Tibial nerve (tissue), 4 donors: ENCODE measurements around the gene ANXA2. TPM values are rescaled to one million over a fixed set of nuclear protein-coding genes. Genes with fewer than 3 reads are reported as not detected.

ENCODE experiments used
- DNase-seq, 2 donors: peaks; one replicate each; pipeline ENCODE4 v3.0.0-alpha.2; 2019; ENCODE audit warnings: low spot score in 2 of 2
- H3K27ac ChIP-seq, 4 donors: fragments of 200-600 bp; sonication (generic) in 3 of 4; one replicate each; pipeline ENCODE4 v1.5.1; 2017 to 2019; ENCODE audit warnings: mild to moderate bottlenecking in 1 of 4
- H3K27me3 ChIP-seq, 2 donors: fragments of 200-600 bp; sonication (generic) in 1 of 2; one replicate each; pipeline versions ENCODE4 v1.5.1 to v1.6.0; 2017 to 2019
- H3K36me3 ChIP-seq, 3 donors: fragments of 200-600 bp; sonication (generic); one replicate each; pipeline ENCODE4 v1.5.1; 2018 to 2019
- H3K4me1 ChIP-seq, 4 donors: fragments of 200-600 bp; sonication (generic) in 3 of 4; one replicate each; pipeline ENCODE4 v1.5.1; 2017 to 2019
- H3K4me3 ChIP-seq, 4 donors: fragments of 200-600 bp; sonication (generic) in 3 of 4; one replicate each; pipeline ENCODE4 v1.5.1; 2017 to 2019; ENCODE audit warnings: mild to moderate bottlenecking in 1 of 4, moderate library complexity in 1 of 4
- H3K9me3 ChIP-seq, 4 donors: fragments of 200-600 bp; sonication (generic) in 3 of 4; one replicate each; pipeline ENCODE4 v1.5.1; 2017 to 2019
- CTCF ChIP-seq, 5 experiments: fragments of 200-600 bp in 3 of 5; fragments of 450-650 bp in 2 of 5; sonication (generic) in 3 of 5; IDR thresholded peaks; one replicate each; pipeline ENCODE4 v1.5.1; 2016 to 2019; ENCODE audit warnings: antibody characterized with exemption in 5 of 5, mild to moderate bottlenecking in 3 of 5, moderate library complexity in 2 of 5
- EP300 ChIP-seq, 2 donors: sonication (generic); formaldehyde crosslinking; IDR thresholded peaks; one replicate each; pipeline ENCODE4 v1.6.1; 2017; ENCODE audit warnings: antibody characterized with exemption in 2 of 2, mild to moderate bottlenecking in 1 of 2
- POLR2A ChIP-seq, 2 donors: fragments of 450-650 bp; IDR thresholded peaks; one replicate each; pipeline ENCODE4 v1.6.1; 2017; ENCODE audit warnings: antibody characterized with exemption in 2 of 2, mild to moderate bottlenecking in 2 of 2, moderate library complexity in 2 of 2
- WGBS, 2 donors: methylation state at CpG; one replicate each; pipeline ENCODE4 v1.1.5; 2018; 5-methylcytosine and 5-hydroxymethylcytosine counted together
- total RNA-seq, 4 donors: library from RNA; depleted of rRNA; stranded (reverse); fragments of >200 nt; gene quantifications; one replicate each; pipeline ENCODE4 v1.1.0, GENCODE V29; 2016

ANXA2 gene
- total RNA-seq, 4 donors from 2014 or later: 747 to 1,181 (median 1,009) TPM

- no peaks in the 10 kb centered on the region for H3K27me3 ChIP-seq
- H3K4me1 ChIP-seq: peaks cover 5 to 74% (median 47%) of the 10 kb centered on the region in 4 donors
- WGBS, 2 donors: 10 to 11% methylated on average over 5 of the region's 5 CpGs
- no peak for DNase-seq
- peaks cover 0 to 6% (median 0%) of the 10 kb centered on the region in 3 donors for H3K36me3 ChIP-seq
- TF ChIP-seq CTCF (IDR thresholded peaks at IDR 0.05) (no peak), EP300 (IDR thresholded peaks at IDR 0.05) (no peak), POLR2A (IDR thresholded peaks at IDR 0.05) (no peak)
- H3K9me3 ChIP-seq: no peaks in the 10 kb centered on the region
- peak overlapping the region; percentile 86 to 100 (median 98) for H3K27ac ChIP-seq
- peak overlapping the region; percentile 94 to 99 (median 98) for H3K4me3 ChIP-seq
Observed at GRCh38 chr15:60396560-60396957, 1.2 kb downstream of the ANXA2 start.

- peak overlapping the region; percentile 94 to 99 (median 98) for H3K4me3 ChIP-seq
- no peaks in the 10 kb centered on the region for H3K27me3 ChIP-seq
- H3K36me3 ChIP-seq: peaks cover 0 to 6% (median 0%) of the 10 kb centered on the region in 3 donors
- TF ChIP-seq POLR2A (IDR thresholded peaks at IDR 0.05): no peak
- no peaks in the 10 kb centered on the region for H3K9me3 ChIP-seq
- WGBS, 2 donors: 21 to 24% methylated on average over 12 of the region's 12 CpGs
- H3K27ac ChIP-seq: peak overlapping the region; percentile 86 to 100 (median 98)
- peaks cover 8 to 78% (median 52%) of the 10 kb centered on the region in 4 donors for H3K4me1 ChIP-seq
- DNase-seq: no peak
Observed at GRCh38 chr15:60396100-60396499, 1.7 kb downstream of the ANXA2 start.

GRCh38 chr15:60395276-60396011, 2.3 kb downstream of the ANXA2 start:
- Histone ChIP-seq H3K4me3 (peak overlapping the region; percentile 94 to 99 (median 98)), H3K36me3 (peaks cover 0 to 6% (median 0%) of the 10 kb centered on the region in 3 donors), H3K9me3 (no peaks in the 10 kb centered on the region), H3K4me1 (peaks cover 8 to 84% (median 58%) of the 10 kb centered on the region in 4 donors), H3K27ac (peak overlapping the region; percentile 86 to 100 (median 98)), H3K27me3 (no peaks in the 10 kb centered on the region)
- TF ChIP-seq CTCF (IDR thresholded peaks at IDR 0.05): no peak
- no peak for TF ChIP-seq EP300 (IDR thresholded peaks at IDR 0.05)
- TF ChIP-seq POLR2A (IDR thresholded peaks at IDR 0.05): no peak
- WGBS, 2 donors: 29 to 31% methylated on average over 9 of the region's 9 CpGs
- no peak for DNase-seq

- TF ChIP-seq EP300 (IDR thresholded peaks at IDR 0.05) (no peak), CTCF (IDR thresholded peaks at IDR 0.05) (no peak), POLR2A (IDR thresholded peaks at IDR 0.05) (no peak)
- WGBS, 2 donors: 18 to 20% methylated on average over 1 of the region's 1 CpG
- Histone ChIP-seq H3K27me3 (no peaks in the 10 kb centered on the region), H3K27ac (peak overlapping the region; percentile 39 to 100 (median 98)), H3K9me3 (no peaks in the 10 kb centered on the region), H3K4me3 (peak overlapping the region in 3 of 4 donors; percentile 10 to 97 (median 94)), H3K36me3 (peaks cover 0 to 6% (median 0%) of the 10 kb centered on the region in 3 donors), H3K4me1 (peaks cover 8 to 84% (median 65%) of the 10 kb centered on the region in 4 donors)
- DNase-seq: no peak
Observed at GRCh38 chr15:60394689-60395097, 3.1 kb downstream of the ANXA2 start.

- peaks cover 8 to 85% (median 76%) of the 10 kb centered on the region in 4 donors for H3K4me1 ChIP-seq
- no peaks in the 10 kb centered on the region for H3K9me3 ChIP-seq
- no peaks in the 10 kb centered on the region for H3K27me3 ChIP-seq
- TF ChIP-seq EP300 (IDR thresholded peaks at IDR 0.05): peak in 1 of 2 donors; percentile 91
- TF ChIP-seq POLR2A (IDR thresholded peaks at IDR 0.05): no peak
- peak overlapping the region in 2 of 4 donors; percentile 11 to 97 for H3K4me3 ChIP-seq
- peak; percentile 50 to 81 for DNase-seq
- peak overlapping the region; percentile 39 to 100 (median 98) for H3K27ac ChIP-seq
- WGBS, 2 donors: 8 to 13% methylated on average over 9 of the region's 9 CpGs
- H3K36me3 ChIP-seq: peaks cover 0 to 6% (median 0%) of the 10 kb centered on the region in 3 donors
Observed at GRCh38 chr15:60392986-60393790, 4.6 kb downstream of the ANXA2 start.
